HEK293 (cell line): ENCODE data around the gene PLEKHA7.

Experiments used
- CTCF ChIA-PET: fragments of 350-600 bp; formaldehyde crosslinking; extraction: SDS; loops from one replicate; lab custom pipeline; 2021; ENCODE audit warnings: antibody characterized with exemption; lab: Yijun Ruan, JAX
- POLR2A ChIA-PET: fragments of 300-600 bp; formaldehyde crosslinking; extraction: SDS; loops from one replicate; lab custom pipeline; 2020; ENCODE audit warnings: antibody characterized with exemption, inconsistent platforms; lab: Yijun Ruan, JAX
- H3K27ac ChIP-seq: fragments of 200-500 bp; sonication (Bioruptor generic); 2 replicates; pipeline ENCODE4 v1.5.1; 2014; ENCODE audit warnings: low read depth, low read length, control low read depth, inconsistent platforms; ENCODE audit errors: extremely low read depth
- H3K36me3 ChIP-seq, 2 experiments: fragments of 200-500 bp in 1 of 2; sonication (Bioruptor generic) in 1 of 2; 1 replicate in 1 of 2; 2 replicates in 1 of 2; pipeline ENCODE4 v1.5.1; 2014 to 2017; ENCODE audit warnings: inconsistent platforms in 2 of 2, low read length in 2 of 2; ENCODE audit not compliant: control insufficient read depth in 2 of 2, insufficient read depth in 1 of 2
- H3K4me1 ChIP-seq: fragments of 200-500 bp; sonication (Bioruptor generic); 2 replicates; pipeline ENCODE4 v1.5.1; 2014; ENCODE audit warnings: mild to moderate bottlenecking, low read length, inconsistent platforms; ENCODE audit not compliant: control insufficient read depth, insufficient read depth
- H3K4me3 ChIP-seq: 2 replicates; pipeline ENCODE4 v1.5.1; 2011; ENCODE audit warnings: low read depth, mild to moderate bottlenecking, control low read depth, low read length, moderate library complexity
- H3K9me3 ChIP-seq: fragments of 200-500 bp; sonication (Bioruptor generic); 2 replicates; pipeline ENCODE4 v1.5.1; 2014; ENCODE audit warnings: low read depth, low read length, inconsistent platforms; ENCODE audit not compliant: control insufficient read depth, insufficient read depth
- HIC1 ChIP-seq: fragments of 450-650 bp; formaldehyde crosslinking; IDR thresholded peaks from 2 replicates; pipeline ENCODE4 v1.5.1; 2016; ENCODE audit warnings: missing biosample characterization, missing genetic modification characterization
- KLF17 ChIP-seq: fragments of 450-650 bp; formaldehyde crosslinking; IDR thresholded peaks from 2 replicates; pipeline ENCODE4 v1.5.1; 2016; ENCODE audit warnings: missing biosample characterization, missing genetic modification characterization
- MEIS1 ChIP-seq: sonication (generic); formaldehyde crosslinking; IDR thresholded peaks from 2 replicates; pipeline ENCODE4 v1.8.1; 2022; ENCODE audit warnings: missing genetic modification reagents, mild to moderate bottlenecking, borderline replicate concordance
- PBX3 ChIP-seq: sonication (generic); formaldehyde crosslinking; IDR thresholded peaks from 2 replicates; pipeline ENCODE4 v1.8.1; 2022; ENCODE audit warnings: mild to moderate bottlenecking, moderate library complexity, missing genetic modification reagents
- TCF7L2 ChIP-seq: IDR thresholded peaks from 2 replicates; pipeline ENCODE4 v1.6.1; 2011; ENCODE audit warnings: low read depth, mild to moderate bottlenecking, inconsistent platforms, low read length, moderate library complexity, borderline replicate concordance
- ZBTB1 ChIP-seq: fragments of 450-650 bp; formaldehyde crosslinking; IDR thresholded peaks from 2 replicates; pipeline ENCODE4 v1.5.1; 2016; ENCODE audit warnings: missing biosample characterization, missing genetic modification characterization
- ZBTB44 ChIP-seq: fragments of 450-650 bp; IDR thresholded peaks from 2 replicates; pipeline ENCODE4 v1.5.1; 2018; ENCODE audit warnings: missing biosample characterization, mild to moderate bottlenecking, missing genetic modification characterization
- ZNF221 ChIP-seq: fragments of 450-650 bp; formaldehyde crosslinking; IDR thresholded peaks from 2 replicates; pipeline ENCODE4 v1.5.1; 2017; ENCODE audit warnings: missing biosample characterization, missing genetic modification characterization, borderline replicate concordance
- ZNF248 ChIP-seq: fragments of 450-650 bp; formaldehyde crosslinking; IDR thresholded peaks from 2 replicates; pipeline ENCODE4 v1.5.1; 2017; ENCODE audit warnings: missing biosample characterization, missing genetic modification characterization
- ZNF26 ChIP-seq: fragments of 450-650 bp; formaldehyde crosslinking; IDR thresholded peaks from 2 replicates; pipeline ENCODE4 v1.5.1; 2016; ENCODE audit warnings: missing biosample characterization, missing genetic modification characterization
- ZNF302 ChIP-seq: fragments of 450-650 bp; formaldehyde crosslinking; IDR thresholded peaks from 2 replicates; pipeline ENCODE4 v1.5.1; 2016; ENCODE audit warnings: missing biosample characterization, missing genetic modification characterization, low read depth
- ZNF362 ChIP-seq: fragments of 450-650 bp; formaldehyde crosslinking; IDR thresholded peaks from 2 replicates; pipeline ENCODE4 v1.5.1; 2016; ENCODE audit warnings: missing biosample characterization, missing genetic modification characterization
- ZNF488 ChIP-seq: fragments of 450-650 bp; formaldehyde crosslinking; IDR thresholded peaks from 2 replicates; pipeline ENCODE4 v1.5.1; 2016; ENCODE audit warnings: missing biosample characterization, missing genetic modification characterization
- ZNF555 ChIP-seq: fragments of 450-650 bp; formaldehyde crosslinking; conservative IDR thresholded peaks from 2 replicates; pipeline ENCODE4 v1.5.1; 2017; ENCODE audit warnings: missing biosample characterization, mild to moderate bottlenecking, missing genetic modification characterization, inconsistent platforms
- ZNF596 ChIP-seq: fragments of 450-650 bp; IDR thresholded peaks from 2 replicates; pipeline ENCODE4 v1.5.0; 2018; ENCODE audit warnings: missing biosample characterization, mild to moderate bottlenecking, missing genetic modification characterization, moderate library complexity
- ZNF600 ChIP-seq: fragments of 450-650 bp; formaldehyde crosslinking; IDR thresholded peaks from 2 replicates; pipeline ENCODE4 v1.5.1; 2016; ENCODE audit warnings: missing biosample characterization, missing genetic modification characterization
- ZNF776 ChIP-seq: fragments of 450-650 bp; formaldehyde crosslinking; IDR thresholded peaks from 2 replicates; pipeline ENCODE4 v1.5.0; 2017; ENCODE audit warnings: missing biosample characterization, missing genetic modification characterization, borderline replicate concordance
- ZNF837 ChIP-seq: fragments of 450-650 bp; formaldehyde crosslinking; IDR thresholded peaks from 2 replicates; pipeline ENCODE4 v1.5.1; 2016; ENCODE audit warnings: missing biosample characterization, missing genetic modification characterization

Gene PLEKHA7

GRCh38 chr11:16791191-16791961 is 222.8 kb downstream of the PLEKHA7 start:
- POLR2A ChIA-PET, result no interaction called here
- CTCF ChIA-PET, result interaction anchor here (0.6 to 1.2 kb wide), 2 partner anchors 12 to 295 kb away, joined by 4 to 7 read pairs; no protein-coding TSS in a partner anchor

GRCh38 chr11:16790486-16791190 is 223.6 kb downstream of the PLEKHA7 start:
- CTCF ChIA-PET, result interaction anchor here (0.6 to 1.2 kb wide), 4 partner anchors 11 to 419 kb away, joined by 3 to 4 read pairs (median 4); no protein-coding TSS in a partner anchor
- Histone ChIP-seq H3K4me3 (no peak overlapping the region), H3K9me3 (no peaks in the 10 kb centered on the region), H3K36me3 (peaks cover 0 to 19% of the 10 kb centered on the region in 2 experiments; a peak in 2 of 3 replicates), H3K27ac (no peak overlapping the region), H3K4me1 (no peaks in the 10 kb centered on the region)
- POLR2A ChIA-PET, result no interaction called here
- TF ChIP-seq ZNF596 (tag by site-specific recombination) (no peak), TCF7L2 (no peak), ZNF837 (tag by site-specific recombination) (no peak), ZNF555 (tag by site-specific recombination) (no peak), ZNF488 (tag by site-specific recombination) (no peak), KLF17 (tag by site-specific recombination) (no peak), HIC1 (no peak), ZNF776 (tag by site-specific recombination) (no peak), ZNF302 (tag by site-specific recombination) (no peak), ZBTB1 (tag by site-specific recombination) (no peak), PBX3 (CRISPR knock-in tag) (no peak)

More at GRCh38 chr11:16791191-16791961, 222.8 kb downstream of the PLEKHA7 start:
- Histone ChIP-seq H3K36me3 (peaks cover 0 to 14% of the 10 kb centered on the region in 2 experiments; a peak in 2 of 3 replicates), H3K27ac (no peak overlapping the region), H3K4me3 (no peak overlapping the region)
- no peak for TF ChIP-seq ZNF26
- no peak for TF ChIP-seq ZBTB44 (tag by site-specific recombination)
- no peak for TF ChIP-seq ZNF248 (tag by site-specific recombination)
- no peak for TF ChIP-seq ZNF221 (tag by site-specific recombination)
- TF ChIP-seq MEIS1, result no peak
- TF ChIP-seq ZNF362 (tag by site-specific recombination), result no peak
- no peak for TF ChIP-seq ZNF600 (tag by site-specific recombination)
- TF ChIP-seq, all 188 proteins: peak for 0
- no peaks in the 10 kb centered on the region for H3K9me3 ChIP-seq
- H3K4me1 ChIP-seq, result no peaks in the 10 kb centered on the region
